ENCODE data around the gene UGT2B28.
"Not testable (repeated sequence)": the region's sequence is repeated elsewhere in the genome, so short reads cannot be mapped to it uniquely, and the experiment has no call there.

The UGT2B28 gene

GRCh38 chr4:69343558-69344420 is 63.5 kb downstream of the UGT2B28 start:
- not testable (repeated sequence) for DNase-seq

All from NCI-H1048 (cell line).